ENCODE measurements around the gene ETF1. TPM values are rescaled to one million over a fixed set of nuclear protein-coding genes. Genes with fewer than 3 reads are reported as not detected.

ETF1 gene
- total and polyA plus RNA-seq, 9 of the 15 experiments (the other 6 are each of a cell fraction or from before 2014, with no cell fraction given) = 53.7 to 209 (median 164) TPM

DNA sequence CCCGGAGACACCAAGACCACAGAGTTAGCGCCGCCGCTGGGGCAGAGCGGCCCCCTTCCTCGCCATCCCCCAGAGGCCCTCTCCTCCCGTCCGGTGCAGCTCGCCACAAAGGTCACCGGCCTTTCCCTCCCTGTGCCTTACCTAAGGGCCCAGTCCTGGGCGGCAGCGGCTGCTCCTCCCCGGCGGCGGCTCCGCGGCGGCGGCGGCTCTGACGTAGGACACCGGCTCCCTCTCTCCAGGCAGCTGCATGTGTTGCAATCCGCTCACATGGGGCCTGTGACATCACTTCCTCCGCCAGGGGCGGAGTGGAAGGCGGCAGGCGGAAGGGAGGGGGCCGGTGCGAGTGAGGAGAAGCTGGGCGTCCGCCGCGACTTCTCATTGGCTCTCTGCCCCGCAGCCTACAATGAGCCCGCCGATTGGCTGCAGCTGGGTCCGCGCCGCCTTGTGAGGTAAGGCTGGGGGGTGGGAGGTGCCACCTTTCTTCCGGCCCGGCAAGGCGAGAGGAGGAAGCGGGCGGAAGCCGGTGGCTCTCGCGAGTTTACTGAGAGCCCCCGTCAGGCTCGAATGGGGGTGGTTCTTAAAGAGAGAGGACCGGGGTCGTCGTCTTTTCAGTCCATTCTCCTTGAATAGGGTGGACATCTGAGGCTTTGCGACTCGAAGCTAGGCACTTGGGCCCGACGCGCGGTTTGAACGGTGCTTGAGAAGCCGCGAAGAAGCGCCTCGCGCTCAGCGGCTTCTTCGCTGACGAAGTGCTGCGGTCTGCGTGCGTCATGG lies at the start of gene ETF1 (continued):
- TF ChIP-seq, protein P1, sequence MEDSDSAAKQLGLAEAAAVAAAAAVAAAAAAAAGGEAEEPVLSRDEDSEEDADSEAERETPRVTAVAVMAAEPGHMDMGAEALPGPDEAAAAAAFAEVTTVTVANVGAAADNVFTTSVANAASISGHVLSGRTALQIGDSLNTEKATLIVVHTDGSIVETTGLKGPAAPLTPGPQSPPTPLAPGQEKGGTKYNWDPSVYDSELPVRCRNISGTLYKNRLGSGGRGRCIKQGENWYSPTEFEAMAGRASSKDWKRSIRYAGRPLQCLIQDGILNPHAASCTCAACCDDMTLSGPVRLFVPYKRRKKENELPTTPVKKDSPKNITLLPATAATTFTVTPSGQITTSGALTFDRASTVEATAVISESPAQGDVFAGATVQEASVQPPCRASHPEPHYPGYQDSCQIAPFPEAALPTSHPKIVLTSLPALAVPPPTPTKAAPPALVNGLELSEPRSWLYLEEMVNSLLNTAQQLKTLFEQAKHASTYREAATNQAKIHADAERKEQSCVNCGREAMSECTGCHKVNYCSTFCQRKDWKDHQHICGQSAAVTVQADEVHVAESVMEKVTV (CRISPR knock-in tag; IDR thresholded peaks at IDR 0.05) = no peak
- TF ChIP-seq, protein P2, sequence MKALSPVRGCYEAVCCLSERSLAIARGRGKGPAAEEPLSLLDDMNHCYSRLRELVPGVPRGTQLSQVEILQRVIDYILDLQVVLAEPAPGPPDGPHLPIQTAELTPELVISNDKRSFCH (CRISPR knock-in tag; IDR thresholded peaks at IDR 0.05) = no peak
- TF ChIP-seq, protein P2 (tag; IDR thresholded peaks at IDR 0.05) = no peak
- TF ChIP-seq ASH1L (IDR thresholded peaks at IDR 0.05; ENCODE audit: borderline replicate concordance, low read depth, partially characterized antibody) (peak; percentile 89), TOE1 (IDR thresholded peaks at IDR 0.05; ENCODE audit: borderline replicate concordance) (peak; percentile 89), TOE1 (CRISPR knock-in tag; IDR thresholded peaks at IDR 0.05; ENCODE audit: borderline replicate concordance, low read depth) (no peak), RBFOX2 (IDR thresholded peaks at IDR 0.05; ENCODE audit: low read depth, low read length) (peak; percentile 98), ATF1 (CRISPR knock-in tag; IDR thresholded peaks at IDR 0.05) (peak; percentile 70), ATF1 (tag; IDR thresholded peaks at IDR 0.05) (peak; percentile 98), LEF1 (IDR thresholded peaks at IDR 0.05) (no peak), SP2 (IDR thresholded peaks at IDR 0.05; ENCODE audit: extremely low read depth, low read depth, low read length, poor library complexity, severe bottlenecking) (peak; percentile 71), ELF2 (CRISPR knock-in tag; IDR thresholded peaks at IDR 0.05) (peak; percentile 71; the same call in 1 of the 2 replicates), PHB (CRISPR knock-in tag; IDR thresholded peaks at IDR 0.05) (0 out of 2 replicates have a peak, but pooled peaks have one; percentile 39), FIP1L1 (IDR thresholded peaks at IDR 0.05; ENCODE audit: low read depth, low read length, poor library complexity, severe bottlenecking) (peak; percentile 88), ZNF707 (CRISPR knock-in tag; conservative IDR thresholded peaks at IDR 0.05) (no peak), SP1 (CRISPR knock-in tag; IDR thresholded peaks at IDR 0.05) (peak; percentile 94), PML (IDR thresholded peaks at IDR 0.05; ENCODE audit: low read length) (peak; percentile 68), KLF1 (tag; IDR thresholded peaks at IDR 0.05) (peak; percentile 24; the same call in 1 of the 2 replicates), SIN3A (IDR thresholded peaks at IDR 0.05; ENCODE audit: borderline replicate concordance in 2 of 2, control insufficient read depth in 1 of 2, low read depth in 2 of 2, low read length in 2 of 2) (0 out of 4 replicates have a peak, but pooled peaks of 1 of the 2 experiments have one; percentile 58)
- TF ChIP-seq, protein P3, sequence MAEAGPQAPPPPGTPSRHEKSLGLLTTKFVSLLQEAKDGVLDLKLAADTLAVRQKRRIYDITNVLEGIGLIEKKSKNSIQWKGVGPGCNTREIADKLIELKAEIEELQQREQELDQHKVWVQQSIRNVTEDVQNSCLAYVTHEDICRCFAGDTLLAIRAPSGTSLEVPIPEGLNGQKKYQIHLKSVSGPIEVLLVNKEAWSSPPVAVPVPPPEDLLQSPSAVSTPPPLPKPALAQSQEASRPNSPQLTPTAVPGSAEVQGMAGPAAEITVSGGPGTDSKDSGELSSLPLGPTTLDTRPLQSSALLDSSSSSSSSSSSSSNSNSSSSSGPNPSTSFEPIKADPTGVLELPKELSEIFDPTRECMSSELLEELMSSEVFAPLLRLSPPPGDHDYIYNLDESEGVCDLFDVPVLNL (CRISPR knock-in tag; IDR thresholded peaks at IDR 0.05; ENCODE audit: low read depth) = peak; percentile 14; the same call in 1 of the 2 replicates
- TF ChIP-seq, protein P4, sequence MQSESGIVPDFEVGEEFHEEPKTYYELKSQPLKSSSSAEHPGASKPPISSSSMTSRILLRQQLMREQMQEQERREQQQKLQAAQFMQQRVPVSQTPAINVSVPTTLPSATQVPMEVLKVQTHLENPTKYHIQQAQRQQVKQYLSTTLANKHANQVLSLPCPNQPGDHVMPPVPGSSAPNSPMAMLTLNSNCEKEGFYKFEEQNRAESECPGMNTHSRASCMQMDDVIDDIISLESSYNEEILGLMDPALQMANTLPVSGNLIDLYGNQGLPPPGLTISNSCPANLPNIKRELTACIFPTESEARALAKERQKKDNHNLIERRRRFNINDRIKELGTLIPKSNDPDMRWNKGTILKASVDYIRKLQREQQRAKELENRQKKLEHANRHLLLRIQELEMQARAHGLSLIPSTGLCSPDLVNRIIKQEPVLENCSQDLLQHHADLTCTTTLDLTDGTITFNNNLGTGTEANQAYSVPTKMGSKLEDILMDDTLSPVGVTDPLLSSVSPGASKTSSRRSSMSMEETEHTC (IDR thresholded peaks at IDR 0.05) = peak; percentile 78
- TF ChIP-seq, protein P5, sequence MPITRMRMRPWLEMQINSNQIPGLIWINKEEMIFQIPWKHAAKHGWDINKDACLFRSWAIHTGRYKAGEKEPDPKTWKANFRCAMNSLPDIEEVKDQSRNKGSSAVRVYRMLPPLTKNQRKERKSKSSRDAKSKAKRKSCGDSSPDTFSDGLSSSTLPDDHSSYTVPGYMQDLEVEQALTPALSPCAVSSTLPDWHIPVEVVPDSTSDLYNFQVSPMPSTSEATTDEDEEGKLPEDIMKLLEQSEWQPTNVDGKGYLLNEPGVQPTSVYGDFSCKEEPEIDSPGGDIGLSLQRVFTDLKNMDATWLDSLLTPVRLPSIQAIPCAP (CRISPR knock-in tag; IDR thresholded peaks at IDR 0.05; ENCODE audit: borderline replicate concordance) = peak; percentile 11; the same call in 1 of the 2 replicates
